Neural crest cell (in vitro differentiated cells): ENCODE data around the gene CHRD. TPM values are rescaled to one million over a fixed set of nuclear protein-coding genes. Genes with fewer than 3 reads are reported as not detected.

Source experiments
- DNase-seq: peaks from one replicate; pipeline ENCODE4 v3.0.0; 2021; ENCODE audit warnings: low read depth, mixed read lengths, low spot score
- H3K27ac Mint-ChIP-seq: one replicate; pipeline ENCODE4 v1.8.0; 2021; ENCODE audit warnings: mild to moderate bottlenecking, mixed read lengths; ENCODE audit not compliant: unreplicated experiment
- H3K27me3 Mint-ChIP-seq: 2 replicates; pipeline ENCODE4 v1.8.0; 2021; ENCODE audit warnings: low read depth, mild to moderate bottlenecking, mixed read lengths
- H3K36me3 Mint-ChIP-seq: 2 replicates; pipeline ENCODE4 v1.8.0; 2021; ENCODE audit warnings: low read depth, mild to moderate bottlenecking, mixed read lengths
- H3K4me1 Mint-ChIP-seq: 2 replicates; pipeline ENCODE4 v1.8.0; 2021; ENCODE audit warnings: mixed read lengths
- H3K4me3 Mint-ChIP-seq: one replicate; pipeline ENCODE4 v1.8.0; 2021; ENCODE audit warnings: mild to moderate bottlenecking, mixed read lengths
- H3K9me3 Mint-ChIP-seq: 2 replicates; pipeline ENCODE4 v1.8.0; 2021; ENCODE audit warnings: mixed read lengths
- CTCF ChIP-seq: fragments of 200-600 bp; sonication (generic); conservative IDR thresholded peaks from 2 replicates; pipeline ENCODE4 v1.5.0; 2021; ENCODE audit warnings: antibody characterized with exemption, mild to moderate bottlenecking
- total RNA-seq: library from RNA; stranded (reverse); gene quantifications from 2 replicates; pipeline ENCODE4 v1.2.1, GENCODE V29; 2021

Gene CHRD
- total RNA-seq, 1 donor from 2014 or later: 4.0 TPM

GRCh38 chr3:184335291-184335660 is 44.6 kb upstream of the CHRD start:
- Mint-ChIP-seq H3K9me3 (no peaks in the 10 kb centered on the region), H3K27ac (peak overlapping the region; percentile 94), H3K4me3 (peak overlapping the region; percentile 87), H3K36me3 (peaks cover 9% of the 10 kb centered on the region), H3K4me1 (peaks cover 32% of the 10 kb centered on the region), H3K27me3 (peaks cover 5% of the 10 kb centered on the region)
- no peak for TF ChIP-seq CTCF
- no peak for DNase-seq

- Mint-ChIP-seq H3K27me3 (peaks cover 5% of the 10 kb centered on the region), H3K4me1 (peaks cover 36% of the 10 kb centered on the region), H3K9me3 (no peaks in the 10 kb centered on the region), H3K36me3 (peaks cover 10% of the 10 kb centered on the region), H3K27ac (peak overlapping the region; percentile 94), H3K4me3 (peak overlapping the region; percentile 92)
- TF ChIP-seq CTCF: no peak
- peak; percentile 82 for DNase-seq
Measured at GRCh38 chr3:184335661-184336546, 44.0 kb upstream of the CHRD start.

- H3K4me3 Mint-ChIP-seq: peak overlapping the region; percentile 92
- peaks cover 7% of the 10 kb centered on the region for H3K36me3 Mint-ChIP-seq
- TF ChIP-seq CTCF: no peak
- H3K9me3 Mint-ChIP-seq: no peaks in the 10 kb centered on the region
- H3K27ac Mint-ChIP-seq: peak overlapping the region; percentile 81
- H3K27me3 Mint-ChIP-seq: peaks cover 5% of the 10 kb centered on the region
- no peak for DNase-seq
- H3K4me1 Mint-ChIP-seq: peaks cover 42% of the 10 kb centered on the region
Measured at GRCh38 chr3:184336547-184337398, 43.1 kb upstream of the CHRD start.

GRCh38 chr3:184337399-184337714 is 42.5 kb upstream of the CHRD start, which contains the start of gene FAM131A:
Gene FAM131A (plus strand): TSS chr3:184337600. CDS start chr3:184337631, 31 bp downstream.
- TF ChIP-seq CTCF: no peak
- no peak for DNase-seq
- H3K27me3 Mint-ChIP-seq: peaks cover 5% of the 10 kb centered on the region
- H3K9me3 Mint-ChIP-seq: no peaks in the 10 kb centered on the region
- H3K4me1 Mint-ChIP-seq: peaks cover 42% of the 10 kb centered on the region
- peak within 1 kb of the TSS; percentile 81 for H3K27ac Mint-ChIP-seq
- H3K4me3 Mint-ChIP-seq: peak within 1 kb of the TSS; percentile 92
- H3K36me3 Mint-ChIP-seq: peaks cover 4% of the 10 kb centered on the region

GRCh38 chr3:184337981-184338380 is 41.9 kb upstream of the CHRD start:
- Mint-ChIP-seq H3K4me3 (peak overlapping the region; percentile 92), H3K9me3 (no peaks in the 10 kb centered on the region), H3K36me3 (peaks cover 5% of the 10 kb centered on the region), H3K4me1 (peaks cover 42% of the 10 kb centered on the region), H3K27ac (peak overlapping the region; percentile 79), H3K27me3 (peaks cover 5% of the 10 kb centered on the region)
- no peak for DNase-seq
- no peak for TF ChIP-seq CTCF
